ENCODE data around the gene CADM2.

DNA sequence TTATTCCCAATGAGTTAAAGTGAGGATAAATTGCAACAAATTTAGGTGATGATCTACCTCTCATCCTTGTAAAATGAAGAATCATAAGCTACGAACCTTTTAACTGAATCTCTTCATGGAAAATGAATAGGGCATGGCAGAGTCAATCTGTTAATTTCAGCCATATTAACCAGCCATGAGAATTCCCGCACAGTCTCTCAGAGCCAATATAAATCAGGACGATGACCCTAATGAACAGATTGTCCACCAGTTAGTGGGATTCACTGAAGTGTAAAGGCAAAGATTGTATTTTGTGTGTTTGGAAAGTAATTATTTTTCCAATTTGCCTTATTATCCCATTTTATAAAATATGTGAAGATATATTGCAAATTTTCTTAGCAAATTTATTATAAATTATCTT is 183.8 kb downstream of the CADM2 start:
- TF ChIP-seq, protein P1, sequence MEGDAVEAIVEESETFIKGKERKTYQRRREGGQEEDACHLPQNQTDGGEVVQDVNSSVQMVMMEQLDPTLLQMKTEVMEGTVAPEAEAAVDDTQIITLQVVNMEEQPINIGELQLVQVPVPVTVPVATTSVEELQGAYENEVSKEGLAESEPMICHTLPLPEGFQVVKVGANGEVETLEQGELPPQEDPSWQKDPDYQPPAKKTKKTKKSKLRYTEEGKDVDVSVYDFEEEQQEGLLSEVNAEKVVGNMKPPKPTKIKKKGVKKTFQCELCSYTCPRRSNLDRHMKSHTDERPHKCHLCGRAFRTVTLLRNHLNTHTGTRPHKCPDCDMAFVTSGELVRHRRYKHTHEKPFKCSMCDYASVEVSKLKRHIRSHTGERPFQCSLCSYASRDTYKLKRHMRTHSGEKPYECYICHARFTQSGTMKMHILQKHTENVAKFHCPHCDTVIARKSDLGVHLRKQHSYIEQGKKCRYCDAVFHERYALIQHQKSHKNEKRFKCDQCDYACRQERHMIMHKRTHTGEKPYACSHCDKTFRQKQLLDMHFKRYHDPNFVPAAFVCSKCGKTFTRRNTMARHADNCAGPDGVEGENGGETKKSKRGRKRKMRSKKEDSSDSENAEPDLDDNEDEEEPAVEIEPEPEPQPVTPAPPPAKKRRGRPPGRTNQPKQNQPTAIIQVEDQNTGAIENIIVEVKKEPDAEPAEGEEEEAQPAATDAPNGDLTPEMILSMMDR (IDR thresholded peaks at IDR 0.05; ENCODE audit: poor library complexity) = no peak
- TF ChIP-seq EZH2 (IDR thresholded peaks at IDR 0.05; ENCODE audit: borderline replicate concordance) (no peak), EZH2phosphoT487 (IDR thresholded peaks at IDR 0.05; ENCODE audit: low read depth, severe bottlenecking, unreplicated experiment) (no peak)

Measured in hepatocyte (in vitro differentiated cells).